GM21737 (cell line): ENCODE results near the gene ZRANB3.

ENCODE experiments used
- ATAC-seq: cut with Tn5 transposase; IDR thresholded peaks from one replicate; pipeline ENCODE4 v1.9.1; 2021; ENCODE audit warnings: mild to moderate bottlenecking, moderate library complexity; ENCODE audit not compliant: unreplicated experiment

The ZRANB3 gene

GRCh38 chr2:135256531-135257260 is 274.3 kb downstream of the ZRANB3 start:
- no peak for ATAC-seq

GRCh38 chr2:135255208-135255607 is 275.8 kb downstream of the ZRANB3 start:
- ATAC-seq, result no peak

- ATAC-seq, result no peak
These were observed 278.1 kb downstream of the ZRANB3 start for GRCh38 chr2:135252805-135253458.

- no peak for ATAC-seq
These were observed 282.4 kb downstream of the ZRANB3 start for GRCh38 chr2:135248611-135249010.

GRCh38 chr2:135246711-135247270 is 284.2 kb downstream of the ZRANB3 start:
- no peak for ATAC-seq

- ATAC-seq, result no peak
These were observed 285.9 kb downstream of the ZRANB3 start for GRCh38 chr2:135245071-135245470.

GRCh38 chr2:135238651-135239050 is 292.4 kb downstream of the ZRANB3 start:
- ATAC-seq, result no peak

- ATAC-seq, result no peak
These were observed 300.9 kb downstream of the ZRANB3 start for GRCh38 chr2:135230150-135230549.

GRCh38 chr2:135227386-135227785 is 303.6 kb downstream of the ZRANB3 start:
- no peak for ATAC-seq

- ATAC-seq, result no peak
These were observed 304.1 kb downstream of the ZRANB3 start for GRCh38 chr2:135226961-135227360.

- no peak for ATAC-seq
These were observed 305.2 kb downstream of the ZRANB3 start for GRCh38 chr2:135225781-135226180.

- no peak for ATAC-seq
These were observed 311.8 kb downstream of the ZRANB3 start for GRCh38 chr2:135219226-135219625.

- ATAC-seq, result no peak
These were observed 312.6 kb downstream of the ZRANB3 start for GRCh38 chr2:135218426-135218825.

- no peak for ATAC-seq
These were observed 318.3 kb downstream of the ZRANB3 start for GRCh38 chr2:135212757-135213156.

GRCh38 chr2:135208016-135208415 is 323.0 kb downstream of the ZRANB3 start:
- no peak for ATAC-seq

GRCh38 chr2:135203944-135204343 is 327.1 kb downstream of the ZRANB3 start:
- ATAC-seq, result no peak

GRCh38 chr2:135202751-135203150 is 328.3 kb downstream of the ZRANB3 start:
- no peak for ATAC-seq

GRCh38 chr2:135198481-135198880 is 332.5 kb downstream of the ZRANB3 start:
- no peak for ATAC-seq

GRCh38 chr2:135190799-135191198 is 340.2 kb downstream of the ZRANB3 start:
- ATAC-seq, result no peak

- ATAC-seq, result no peak
These were observed 341.9 kb downstream of the ZRANB3 start for GRCh38 chr2:135189148-135189547.

GRCh38 chr2:135187270-135187669 is 343.7 kb downstream of the ZRANB3 start:
- ATAC-seq, result no peak

- no peak for ATAC-seq
These were observed 345.0 kb downstream of the ZRANB3 start for GRCh38 chr2:135186054-135186453.
